Measurements from ENCODE around the gene ERBB2. TPM values are rescaled to one million over a fixed set of nuclear protein-coding genes. Genes with fewer than 3 reads are reported as not detected.

ERBB2 gene
- total and polyA plus RNA-seq, 9 of the 15 experiments (the other 6 are each of a cell fraction or from before 2014, with no cell fraction given) = 0.74 to 5.6 (median 3.3) TPM

GRCh38 chr17:39667262-39667944 lies 32.5 kb upstream of the ERBB2 start (continued):
- 0 out of 2 replicates have a peak, but pooled peaks have one; percentile 43 for TF ChIP-seq HMGXB4 (CRISPR knock-in tag; IDR thresholded peaks at IDR 0.05)
- TF ChIP-seq ERF (CRISPR knock-in tag; IDR thresholded peaks at IDR 0.05) = peak; percentile 67; the same call in 1 of the 2 replicates
- TF ChIP-seq STAT6 (CRISPR knock-in tag; IDR thresholded peaks at IDR 0.05) = 0 out of 2 replicates have a peak, but pooled peaks have one; percentile 50
- no peak for TF ChIP-seq NFXL1 (CRISPR knock-in tag; IDR thresholded peaks at IDR 0.05)
- no peak for TF ChIP-seq SMARCB1 (IDR thresholded peaks at IDR 0.05; ENCODE audit: insufficient read length, low read depth)
- TF ChIP-seq MAFF (IDR thresholded peaks at IDR 0.05; ENCODE audit: low read length) = no peak
- TF ChIP-seq, protein P1, sequence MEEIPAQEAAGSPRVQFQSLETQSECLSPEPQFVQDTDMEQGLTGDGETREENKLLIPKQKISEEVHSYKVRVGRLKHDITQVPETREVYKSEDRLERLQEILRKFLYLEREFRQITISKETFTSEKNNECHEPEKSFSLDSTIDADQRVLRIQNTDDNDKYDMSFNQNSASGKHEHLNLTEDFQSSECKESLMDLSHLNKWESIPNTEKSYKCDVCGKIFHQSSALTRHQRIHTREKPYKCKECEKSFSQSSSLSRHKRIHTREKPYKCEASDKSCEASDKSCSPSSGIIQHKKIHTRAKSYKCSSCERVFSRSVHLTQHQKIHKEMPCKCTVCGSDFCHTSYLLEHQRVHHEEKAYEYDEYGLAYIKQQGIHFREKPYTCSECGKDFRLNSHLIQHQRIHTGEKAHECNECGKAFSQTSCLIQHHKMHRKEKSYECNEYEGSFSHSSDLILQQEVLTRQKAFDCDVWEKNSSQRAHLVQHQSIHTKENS (CRISPR knock-in tag; IDR thresholded peaks at IDR 0.05) = no peak
- TF ChIP-seq NFRKB (IDR thresholded peaks at IDR 0.05; ENCODE audit: low read depth) = peak; percentile 47; the same call in 1 of the 2 replicates
- TF ChIP-seq CCNT2 (IDR thresholded peaks at IDR 0.05; ENCODE audit: borderline replicate concordance, extremely low read depth, insufficient read length, low read depth, low read length) = peak; percentile 98
- TF ChIP-seq, protein P2, sequence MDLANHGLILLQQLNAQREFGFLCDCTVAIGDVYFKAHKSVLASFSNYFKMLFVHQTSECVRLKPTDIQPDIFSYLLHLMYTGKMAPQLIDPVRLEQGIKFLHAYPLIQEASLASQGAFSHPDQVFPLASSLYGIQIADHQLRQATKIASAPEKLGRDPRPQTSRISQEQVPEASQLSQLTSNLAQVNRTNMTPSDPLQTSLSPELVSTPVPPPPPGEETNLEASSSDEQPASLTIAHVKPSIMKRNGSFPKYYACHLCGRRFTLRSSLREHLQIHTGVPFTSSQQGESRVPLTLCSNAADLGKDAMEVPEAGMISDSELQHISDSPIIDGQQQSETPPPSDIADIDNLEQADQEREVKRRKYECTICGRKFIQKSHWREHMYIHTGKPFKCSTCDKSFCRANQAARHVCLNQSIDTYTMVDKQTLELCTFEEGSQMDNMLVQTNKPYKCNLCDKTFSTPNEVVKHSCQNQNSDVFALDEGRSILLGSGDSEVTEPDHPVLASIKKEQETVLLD (IDR thresholded peaks at IDR 0.05) = peak; percentile 62
- peak; percentile 28 to 36 for TF ChIP-seq E2F6 (IDR thresholded peaks at IDR 0.05; ENCODE audit: borderline replicate concordance in 1 of 2, extremely low read depth in 1 of 2, insufficient read depth in 1 of 2, insufficient read length in 1 of 2, low read depth in 1 of 2, low read length in 1 of 2, poor library complexity in 1 of 2, severe bottlenecking in 1 of 2)
- peak in 1 of 2 experiments; percentile 41; a peak in 2 of 4 replicates for TF ChIP-seq HDAC1 (IDR thresholded peaks at IDR 0.05)
- 0 out of 6 replicates have a peak, but pooled peaks of 1 of the 3 experiments have one; percentile 6 for TF ChIP-seq CTCF (IDR thresholded peaks at IDR 0.05 in 2 of 3, conservative IDR thresholded peaks at IDR 0.05 in 1 of 3; ENCODE audit: insufficient read depth in 2 of 3, low read depth in 1 of 3, low read length in 3 of 3)
- TF ChIP-seq NCOA6 (IDR thresholded peaks at IDR 0.05) = no peak
- peak; percentile 15 for TF ChIP-seq MEIS2 (IDR thresholded peaks at IDR 0.05; ENCODE audit: partially characterized antibody)
